ENCODE results near the gene ASCC3. TPM values are rescaled to one million over a fixed set of nuclear protein-coding genes. Genes with fewer than 3 reads are reported as not detected.

Gene ASCC3
- total RNA-seq, 4 donors from 2014 or later, result 20.3 to 26.8 (median 24.5) TPM

GRCh38 chr6:100479179-100480035 is 401.7 kb downstream of the ASCC3 start:
- DNase-seq (ENCODE audit: low spot score in 2 of 2), result no peak
- no peak for TF ChIP-seq CTCF (IDR thresholded peaks at IDR 0.05)
- TF ChIP-seq POLR2A (IDR thresholded peaks at IDR 0.05), result no peak
- intact Hi-C loops (cut with DNase I; ENCODE audit: low total_unique reads), result loop anchor here (10.0 kb wide), 1 partner anchor 355 kb away; no protein-coding TSS in a partner anchor
- no peak overlapping the region for H3K4me3 ChIP-seq (ENCODE audit: low read depth, poor library complexity, severe bottlenecking)
- 81 to 85% methylated on average over 3 of the region's 3 CpGs for WGBS, 2 donors

- H3K4me3 ChIP-seq (ENCODE audit: low read depth, poor library complexity, severe bottlenecking), result no peak overlapping the region
- intact Hi-C loops (cut with DNase I; ENCODE audit: low total_unique reads), result no loop called here
- DNase-seq (ENCODE audit: low spot score in 2 of 2), result no peak
- 77% methylated on average over 10 of the region's 10 CpGs for WGBS, 2 donors
- TF ChIP-seq POLR2A (IDR thresholded peaks at IDR 0.05), result no peak
- TF ChIP-seq CTCF (IDR thresholded peaks at IDR 0.05), result no peak
Measured at GRCh38 chr6:100475554-100476320, 405.4 kb downstream of the ASCC3 start.

GRCh38 chr6:100473182-100473581 is 407.9 kb downstream of the ASCC3 start:
- 73 to 79% methylated on average over 1 of the region's 1 CpG for WGBS, 2 donors
- H3K4me3 ChIP-seq (ENCODE audit: low read depth, poor library complexity, severe bottlenecking), result no peak overlapping the region
- no peak for TF ChIP-seq POLR2A (IDR thresholded peaks at IDR 0.05)
- no peak for TF ChIP-seq CTCF (IDR thresholded peaks at IDR 0.05)
- no peak for DNase-seq (ENCODE audit: low spot score in 2 of 2)
- intact Hi-C loops (cut with DNase I; ENCODE audit: low total_unique reads), result no loop called here

- no peak for TF ChIP-seq CTCF (IDR thresholded peaks at IDR 0.05)
- TF ChIP-seq POLR2A (IDR thresholded peaks at IDR 0.05), result no peak
- 15 to 19% methylated on average over 3 of the region's 3 CpGs for WGBS, 2 donors
- intact Hi-C loops (cut with DNase I; ENCODE audit: low total_unique reads), result no loop called here
- no peak overlapping the region for H3K4me3 ChIP-seq (ENCODE audit: low read depth, poor library complexity, severe bottlenecking)
- DNase-seq (ENCODE audit: low spot score in 2 of 2), result no peak
Measured at GRCh38 chr6:100472674-100473073, 408.5 kb downstream of the ASCC3 start.

- 64 to 69% methylated on average over 5 of the region's 5 CpGs for WGBS, 2 donors
- intact Hi-C loops (cut with DNase I; ENCODE audit: low total_unique reads), result no loop called here
Measured at GRCh38 chr6:100470422-100471120, 410.6 kb downstream of the ASCC3 start.

More at GRCh38 chr6:100470422-100471120, 410.6 kb downstream of the ASCC3 start:
- no peak for DNase-seq (ENCODE audit: low spot score in 2 of 2)
- TF ChIP-seq CTCF (IDR thresholded peaks at IDR 0.05) (no peak), POLR2A (IDR thresholded peaks at IDR 0.05) (no peak)
- no peak overlapping the region for H3K4me3 ChIP-seq (ENCODE audit: low read depth, poor library complexity, severe bottlenecking)

Measured in lower leg skin (tissue), 4 donors.